ENCODE measurements around the gene STAC2.

DNA sequence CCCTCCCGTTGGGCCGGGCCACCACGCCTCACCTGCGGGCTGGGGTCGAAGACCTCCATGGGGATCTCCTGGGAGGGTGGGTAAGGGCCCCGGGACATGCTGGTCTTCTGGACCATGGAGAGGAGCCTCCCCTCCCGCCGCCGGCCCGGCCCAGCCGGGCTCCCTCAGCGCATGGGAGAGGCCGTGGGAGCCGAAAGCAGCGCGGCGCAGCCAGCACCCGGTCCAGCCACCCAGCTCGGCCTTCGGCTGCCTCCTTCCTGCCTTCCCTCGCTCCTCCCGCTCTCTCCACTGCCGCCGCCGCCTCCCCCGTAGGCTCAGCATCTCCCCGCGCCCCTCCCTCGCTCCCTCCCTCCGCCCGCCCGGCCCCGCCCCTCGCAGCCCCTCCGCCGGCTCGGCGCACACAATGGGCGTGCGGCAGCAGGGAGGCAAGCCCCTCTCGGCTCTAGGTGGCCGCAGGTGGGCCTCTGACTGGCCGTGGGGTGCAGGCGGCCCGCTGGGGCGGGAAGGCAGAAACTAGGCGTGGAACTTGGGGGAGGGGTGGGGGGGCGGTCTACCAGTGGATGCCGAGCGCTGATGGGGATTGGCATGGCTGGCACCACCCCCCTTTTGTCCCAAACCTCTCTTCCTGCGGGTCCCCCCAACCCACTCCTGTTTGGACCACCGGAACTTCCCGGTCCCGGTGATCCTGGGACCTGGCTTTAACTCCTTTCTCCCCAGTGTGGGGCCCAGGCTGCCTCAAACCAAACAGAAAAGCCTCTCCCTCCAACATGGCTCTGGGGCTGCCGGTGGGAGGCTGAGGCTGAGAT, 28.2 kb downstream of the STAC2 start, which contains the start of gene CACNB1:
- TF ChIP-seq, protein P1, sequence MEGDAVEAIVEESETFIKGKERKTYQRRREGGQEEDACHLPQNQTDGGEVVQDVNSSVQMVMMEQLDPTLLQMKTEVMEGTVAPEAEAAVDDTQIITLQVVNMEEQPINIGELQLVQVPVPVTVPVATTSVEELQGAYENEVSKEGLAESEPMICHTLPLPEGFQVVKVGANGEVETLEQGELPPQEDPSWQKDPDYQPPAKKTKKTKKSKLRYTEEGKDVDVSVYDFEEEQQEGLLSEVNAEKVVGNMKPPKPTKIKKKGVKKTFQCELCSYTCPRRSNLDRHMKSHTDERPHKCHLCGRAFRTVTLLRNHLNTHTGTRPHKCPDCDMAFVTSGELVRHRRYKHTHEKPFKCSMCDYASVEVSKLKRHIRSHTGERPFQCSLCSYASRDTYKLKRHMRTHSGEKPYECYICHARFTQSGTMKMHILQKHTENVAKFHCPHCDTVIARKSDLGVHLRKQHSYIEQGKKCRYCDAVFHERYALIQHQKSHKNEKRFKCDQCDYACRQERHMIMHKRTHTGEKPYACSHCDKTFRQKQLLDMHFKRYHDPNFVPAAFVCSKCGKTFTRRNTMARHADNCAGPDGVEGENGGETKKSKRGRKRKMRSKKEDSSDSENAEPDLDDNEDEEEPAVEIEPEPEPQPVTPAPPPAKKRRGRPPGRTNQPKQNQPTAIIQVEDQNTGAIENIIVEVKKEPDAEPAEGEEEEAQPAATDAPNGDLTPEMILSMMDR (IDR thresholded peaks at IDR 0.05; ENCODE audit: low read length) = no peak
- no peak for TF ChIP-seq EZH2phosphoT487 (IDR thresholded peaks at IDR 0.05; ENCODE audit: low read length)

Data from MM.1S (cell line).